Left renal cortex interstitium (tissue), 4 donors: Measurements from ENCODE around the gene CAPZB. TPM values are rescaled to one million over a fixed set of nuclear protein-coding genes. Genes with fewer than 3 reads are reported as not detected.
"Not testable (repeated sequence)": the region's sequence is repeated elsewhere in the genome, so short reads cannot be mapped to it uniquely, and the experiment has no call there.

Experiments
- DNase-seq, 4 donors: peaks; one replicate each; pipeline ENCODE4 v3.0.0-alpha.2; 2013; ENCODE audit warnings: low read depth in 4 of 4, low spot score in 2 of 4, missing footprints in 1 of 4
- polyA plus RNA-seq, 4 donors: library from polyadenylated mRNA; unstranded; fragments of 120-200 nt; gene quantifications; one replicate each; pipeline ENCODE4 v1.2.1, GENCODE V29; 2013; ENCODE audit not compliant: insufficient read length in 4 of 4

Gene CAPZB
- polyA plus RNA-seq, 4 donors: 225 to 279 (median 246) TPM

GRCh38 chr1:19502284-19502683 lies 16.9 kb upstream of the CAPZB start:
- not testable (repeated sequence) for DNase-seq

GRCh38 chr1:19499887-19500286 lies 14.5 kb upstream of the CAPZB start:
- not testable (repeated sequence) for DNase-seq

GRCh38 chr1:19497443-19497842 lies 12.1 kb upstream of the CAPZB start:
- DNase-seq: not testable (repeated sequence)

- DNase-seq: no peak
Measured at GRCh38 chr1:19496527-19496874, 11.2 kb upstream of the CAPZB start.

GRCh38 chr1:19495799-19496526 lies 10.6 kb upstream of the CAPZB start:
- peak in 1 of 4 donors; percentile 49 for DNase-seq

- DNase-seq: no peak
Measured at GRCh38 chr1:19495000-19495656, 9.8 kb upstream of the CAPZB start.

GRCh38 chr1:19493547-19493946 lies 8.2 kb upstream of the CAPZB start:
- no peak for DNase-seq

GRCh38 chr1:19489996-19490395 lies 4.7 kb upstream of the CAPZB start:
- no peak for DNase-seq

- DNase-seq: no peak
Measured at GRCh38 chr1:19488136-19488535, 2.8 kb upstream of the CAPZB start.

GRCh38 chr1:19484798-19485361 lies 459 bp downstream of the CAPZB start:
- DNase-seq: peak in 1 of 4 donors; percentile 18

- peak in 1 of 4 donors; percentile 31 for DNase-seq
Measured at GRCh38 chr1:19484338-19484797, 971 bp downstream of the CAPZB start.

- no peak for DNase-seq
Measured at GRCh38 chr1:19483691-19484090, 1.6 kb downstream of the CAPZB start.

GRCh38 chr1:19483261-19483660 lies 2.1 kb downstream of the CAPZB start:
- no peak for DNase-seq

GRCh38 chr1:19481826-19482398 lies 3.4 kb downstream of the CAPZB start:
- DNase-seq: no peak

- no peak for DNase-seq
Measured at GRCh38 chr1:19480282-19480681, 5.1 kb downstream of the CAPZB start.

GRCh38 chr1:19479351-19480120 lies 5.8 kb downstream of the CAPZB start:
- DNase-seq: no peak

GRCh38 chr1:19478322-19478721 lies 7.0 kb downstream of the CAPZB start:
- DNase-seq: no peak

GRCh38 chr1:19477284-19478249 lies 7.8 kb downstream of the CAPZB start:
- no peak for DNase-seq

GRCh38 chr1:19476450-19477190 lies 8.7 kb downstream of the CAPZB start:
- DNase-seq: no peak
